Activated CD4-positive, alpha-beta T cell treated with anti-CD3 and anti-CD28 coated beads, Interleukin-2, amount 50 U/mL, for 24 hours (primary cell): ENCODE measurements around the gene UQCR11.
A peak's percentile ranks its signal among the peaks of the same experiment; 100 is the strongest.

Experiments used
- DNase-seq, 2 donors: peaks; one replicate each; pipeline ENCODE4 v3.0.0-alpha.2; 2020; ENCODE audit warnings: low read depth in 1 of 2, low spot score in 1 of 2

UQCR11 gene

DNA sequence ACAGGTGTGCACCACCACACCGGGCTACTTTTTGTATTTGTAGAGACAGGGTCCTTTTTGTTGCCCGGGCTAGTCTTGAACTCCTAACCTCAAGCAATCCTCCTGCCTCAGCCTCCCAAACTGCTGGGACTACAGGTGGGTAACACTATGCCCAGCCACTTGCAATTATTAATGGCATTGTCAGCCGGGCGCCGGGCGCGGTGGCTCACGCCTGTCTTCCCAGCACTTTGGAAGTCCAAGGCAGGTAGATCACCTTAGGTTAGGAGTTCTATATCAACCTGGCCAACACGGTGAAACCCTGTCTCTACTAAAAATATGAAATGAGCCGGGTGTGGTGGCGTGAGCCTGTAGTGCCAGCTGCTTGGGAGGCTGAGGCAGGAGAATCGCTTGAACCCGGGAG lies 34.4 kb downstream of the UQCR11 start:
- DNase-seq: no peak

DNA sequence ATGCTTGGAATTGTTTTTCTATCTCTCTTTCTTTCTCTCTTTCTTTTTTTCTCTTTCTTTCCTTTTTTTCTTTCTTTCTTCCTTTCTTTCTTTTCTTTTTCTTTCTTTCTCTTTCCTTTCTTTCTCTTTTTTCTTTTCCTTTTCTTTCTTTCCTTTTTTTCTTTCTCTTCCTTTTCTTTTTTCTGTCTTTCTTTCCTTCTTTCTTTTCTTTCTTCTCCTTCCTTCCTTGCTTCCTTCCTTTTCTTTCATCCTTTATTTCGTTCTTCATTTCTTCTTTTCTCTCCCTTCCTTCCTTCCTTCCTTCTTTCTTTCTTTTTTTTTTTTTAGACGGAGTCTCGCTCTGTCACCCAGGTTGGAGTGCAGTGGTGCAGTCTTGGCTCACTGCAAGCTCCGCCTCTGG lies 35.3 kb downstream of the UQCR11 start:
- DNase-seq: no peak

DNA sequence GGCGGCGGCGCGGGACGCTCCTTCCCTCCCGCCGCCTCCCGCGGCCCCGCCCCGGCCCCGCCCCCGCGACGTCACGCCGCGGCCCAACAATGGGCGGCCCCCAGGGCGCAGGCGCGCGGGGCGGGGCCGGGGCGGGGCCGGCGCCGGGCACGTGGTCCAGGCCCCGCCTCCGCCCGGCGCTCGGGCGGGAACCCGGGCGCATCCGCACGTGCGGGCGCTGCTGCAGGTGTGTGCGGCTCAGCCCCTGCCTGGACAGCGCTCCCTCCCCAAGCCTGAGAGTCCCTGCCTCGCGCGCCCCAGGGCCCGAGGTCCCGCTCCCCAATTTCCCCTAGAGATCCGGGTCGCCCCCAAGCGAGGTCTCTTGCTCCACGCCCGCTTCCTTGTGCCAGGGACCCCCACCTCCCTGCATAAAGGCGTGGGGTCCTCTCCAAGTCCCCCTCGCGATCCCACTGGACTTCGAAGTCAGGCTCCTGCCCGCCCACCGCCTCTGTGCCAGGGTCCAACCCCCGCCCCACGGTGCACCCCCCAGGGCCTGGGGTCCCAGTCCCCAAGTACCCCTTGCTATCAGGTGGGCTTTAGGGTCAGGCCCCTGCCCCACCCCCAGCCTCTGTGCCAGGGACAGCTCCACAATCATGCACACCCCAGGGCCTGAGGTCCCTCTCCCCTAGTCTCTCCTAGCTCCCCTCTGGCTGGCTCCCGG lies 36.8 kb downstream of the UQCR11 start, which contains the start of gene MEX3D:
TSS of gene MEX3D (minus strand) at position 6 of the 700 bp plus-strand sequence. CDS start 267 bp downstream, outside the sequence.
- peak; percentile 63 to 72 for DNase-seq

DNA sequence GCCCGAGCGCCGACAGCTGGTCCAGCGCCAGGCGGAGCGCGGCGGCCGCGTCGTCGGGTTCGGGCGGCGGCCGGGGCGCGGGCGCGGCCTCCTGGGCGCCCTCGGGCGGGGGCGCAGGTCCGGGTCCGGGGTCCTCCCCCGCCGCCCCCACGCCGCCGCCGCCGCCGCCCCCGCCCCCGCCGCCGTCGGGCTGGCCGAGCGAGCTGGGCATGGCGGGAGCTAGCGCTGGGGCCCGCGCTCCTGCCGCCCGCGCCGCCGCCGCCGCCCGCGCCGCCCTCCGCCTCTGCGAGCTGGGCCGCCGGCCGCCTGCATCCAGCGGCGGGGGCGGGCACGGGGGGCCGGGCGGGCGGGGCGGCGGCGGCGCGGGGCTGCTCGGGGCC lies 37.4 kb downstream of the UQCR11 start:
- no peak for DNase-seq

DNA sequence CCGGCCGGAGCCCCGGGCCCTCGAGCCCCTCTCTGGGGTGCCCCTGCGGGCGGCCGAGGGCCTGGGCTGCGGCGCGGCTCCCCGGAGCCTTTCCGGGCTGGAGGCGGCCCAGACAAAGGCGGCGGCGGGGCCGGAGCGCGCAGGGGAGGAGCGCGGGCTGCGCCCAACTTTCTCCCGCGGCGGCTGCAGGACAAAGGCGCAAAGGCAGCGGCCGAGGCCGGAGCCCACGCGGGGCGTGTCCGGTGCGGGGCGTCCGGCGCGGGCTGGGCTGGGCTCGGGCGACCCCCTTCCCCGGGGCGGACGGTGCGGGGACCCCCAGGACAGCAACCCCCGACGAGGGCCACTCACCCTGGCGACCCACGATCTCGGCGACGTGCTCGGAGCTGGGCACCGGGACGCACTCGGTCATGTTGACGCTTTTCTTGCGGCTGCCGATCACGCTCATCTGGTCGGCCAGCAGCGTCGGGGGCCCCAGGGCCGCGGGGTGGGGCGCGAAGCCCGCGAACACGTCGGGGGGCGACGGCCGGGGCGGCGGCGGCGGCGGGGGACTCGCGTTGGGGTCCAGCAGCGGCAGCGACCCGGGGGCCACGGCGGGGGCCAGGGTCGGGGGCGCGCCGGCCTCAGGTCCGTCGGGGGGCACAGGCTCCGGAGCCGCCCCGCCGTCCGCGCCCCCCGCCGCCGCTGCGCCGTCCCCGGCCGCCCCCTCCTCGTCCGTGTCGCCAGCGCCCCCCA lies 38.0 kb downstream of the UQCR11 start:
- no peak for DNase-seq

DNA sequence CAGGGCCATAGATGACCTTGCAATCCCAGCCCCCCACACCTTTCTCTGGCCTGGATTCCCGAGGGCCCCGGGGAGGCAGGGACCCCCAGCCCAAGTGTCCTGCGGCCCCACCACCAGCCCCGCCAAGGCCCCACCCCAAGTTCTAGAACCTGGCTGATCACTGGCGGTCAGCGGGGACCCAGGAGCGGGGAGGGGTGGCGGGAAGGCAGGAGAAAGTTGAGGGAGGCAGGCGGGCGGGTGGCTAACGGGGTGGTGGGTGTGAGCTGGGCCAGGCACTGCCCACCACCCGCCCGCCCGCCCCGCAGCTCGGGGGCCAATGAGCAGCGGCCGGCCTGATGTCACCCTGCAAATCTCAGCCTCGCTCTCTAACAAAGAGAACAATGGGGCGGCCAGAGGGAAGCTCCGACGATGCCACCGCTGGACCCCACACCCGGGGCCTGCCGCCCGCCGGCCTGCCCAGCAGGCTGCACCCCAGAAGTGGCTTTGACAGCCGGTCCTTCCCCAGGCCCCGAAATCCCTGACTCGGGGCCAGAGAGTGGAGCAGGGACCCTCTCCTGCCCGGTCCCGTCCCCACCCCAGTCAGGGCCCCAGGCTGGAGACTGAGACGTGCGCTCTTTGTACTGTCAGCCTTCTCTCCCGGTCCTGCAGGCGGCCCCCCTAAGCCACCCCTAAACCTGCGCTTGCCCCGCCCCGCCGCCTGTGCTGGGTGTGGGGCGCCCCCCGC lies 38.7 kb downstream of the UQCR11 start:
- no peak for DNase-seq

DNA sequence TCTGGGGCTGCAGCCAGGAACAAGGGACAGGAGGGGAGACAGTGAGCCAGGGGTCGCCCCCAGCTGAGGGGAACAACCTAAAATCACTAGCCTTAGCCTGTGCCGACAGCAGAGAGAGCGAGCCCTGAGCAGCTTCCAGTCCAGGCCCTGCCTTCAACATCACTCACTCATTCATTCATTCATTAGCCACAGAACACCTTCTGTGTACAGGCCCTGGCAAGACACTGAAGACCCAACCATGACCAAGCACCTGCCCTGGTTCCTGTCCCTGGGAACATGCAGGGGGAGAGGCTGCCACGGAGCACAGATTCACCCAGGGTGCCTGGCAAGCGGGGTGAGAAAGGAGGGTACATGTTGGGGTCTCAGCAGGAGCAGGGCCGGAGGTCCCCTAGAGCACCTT lies 42.0 kb downstream of the UQCR11 start:
- DNase-seq: no peak

DNA sequence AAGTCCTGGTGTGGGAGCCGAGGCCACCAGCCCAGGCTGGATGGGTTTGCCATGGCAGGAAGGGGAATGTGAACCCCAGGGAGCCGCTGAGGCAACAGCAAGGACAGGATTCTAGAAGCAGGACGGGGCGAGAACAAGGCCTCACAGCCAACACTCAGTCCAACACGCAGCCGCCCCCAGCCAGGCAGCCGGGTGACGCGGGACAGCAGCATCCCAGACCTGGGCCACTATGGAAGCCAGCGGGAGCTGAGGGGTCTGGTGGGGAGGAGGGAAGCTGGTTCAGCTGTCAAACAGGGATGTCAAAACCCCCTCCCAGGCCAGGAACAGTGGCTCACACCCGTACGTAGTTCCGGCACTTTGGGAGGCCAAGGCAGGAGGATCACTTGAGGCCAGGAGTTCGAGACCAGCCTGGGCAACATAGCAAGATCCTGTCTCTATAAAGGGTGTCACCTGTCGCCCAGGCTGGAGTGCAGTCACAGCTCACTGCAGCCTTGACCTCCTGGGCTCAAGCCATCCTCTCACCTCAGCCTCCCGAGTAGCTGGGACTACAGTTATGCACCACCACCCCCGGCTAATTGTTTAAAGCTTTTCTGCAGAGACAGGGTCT lies 43.9 kb downstream of the UQCR11 start:
- no peak for DNase-seq

DNA sequence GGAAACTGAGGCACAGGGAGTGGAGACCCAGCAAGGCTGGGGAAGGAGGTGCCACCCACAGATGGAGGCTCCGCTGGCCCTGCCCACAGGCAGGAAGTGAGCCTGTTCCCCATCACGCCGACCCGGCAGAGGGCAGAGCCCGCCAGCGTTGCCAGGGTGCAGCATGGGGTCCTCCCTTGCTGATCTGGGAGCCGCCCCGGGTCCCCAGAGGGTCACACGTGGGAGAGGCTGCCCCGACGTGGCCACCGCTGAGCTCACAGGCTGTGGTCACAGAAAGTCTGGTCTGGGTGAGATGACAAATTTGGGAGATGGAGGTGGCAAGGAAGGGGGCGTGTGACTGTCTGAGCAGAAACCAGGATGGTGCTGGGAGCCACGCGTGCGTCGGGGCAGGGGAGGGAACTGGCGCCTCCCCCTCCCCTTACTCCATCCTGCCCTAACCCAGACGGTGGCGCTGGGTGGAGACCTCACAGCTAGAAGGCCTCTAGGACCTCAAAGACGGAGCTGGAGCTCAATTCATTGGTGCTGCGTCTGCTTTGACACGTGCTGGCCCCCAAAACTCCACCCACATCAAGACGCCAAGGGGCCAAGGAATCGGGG lies 44.9 kb downstream of the UQCR11 start:
- no peak for DNase-seq

DNA sequence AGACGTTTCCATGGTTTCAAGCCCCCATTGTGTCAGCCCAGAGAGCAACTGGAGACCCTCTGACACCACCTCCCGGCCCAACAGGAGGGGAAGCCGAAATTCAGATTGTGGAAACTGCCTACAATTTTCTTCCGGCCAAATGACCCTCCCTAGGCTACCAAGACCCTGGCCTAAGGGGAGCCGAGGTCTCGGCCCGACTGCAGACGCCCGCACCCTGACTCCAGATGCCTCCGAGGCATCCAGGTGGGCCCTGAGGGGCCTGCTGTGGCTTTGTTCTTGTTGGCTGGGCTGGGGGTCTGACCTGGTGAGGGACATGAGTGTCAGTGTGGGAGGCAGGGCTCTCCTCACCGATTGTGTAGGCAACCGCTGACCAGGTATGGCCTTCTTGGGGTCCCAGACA lies 46.7 kb downstream of the UQCR11 start:
- DNase-seq: no peak

DNA sequence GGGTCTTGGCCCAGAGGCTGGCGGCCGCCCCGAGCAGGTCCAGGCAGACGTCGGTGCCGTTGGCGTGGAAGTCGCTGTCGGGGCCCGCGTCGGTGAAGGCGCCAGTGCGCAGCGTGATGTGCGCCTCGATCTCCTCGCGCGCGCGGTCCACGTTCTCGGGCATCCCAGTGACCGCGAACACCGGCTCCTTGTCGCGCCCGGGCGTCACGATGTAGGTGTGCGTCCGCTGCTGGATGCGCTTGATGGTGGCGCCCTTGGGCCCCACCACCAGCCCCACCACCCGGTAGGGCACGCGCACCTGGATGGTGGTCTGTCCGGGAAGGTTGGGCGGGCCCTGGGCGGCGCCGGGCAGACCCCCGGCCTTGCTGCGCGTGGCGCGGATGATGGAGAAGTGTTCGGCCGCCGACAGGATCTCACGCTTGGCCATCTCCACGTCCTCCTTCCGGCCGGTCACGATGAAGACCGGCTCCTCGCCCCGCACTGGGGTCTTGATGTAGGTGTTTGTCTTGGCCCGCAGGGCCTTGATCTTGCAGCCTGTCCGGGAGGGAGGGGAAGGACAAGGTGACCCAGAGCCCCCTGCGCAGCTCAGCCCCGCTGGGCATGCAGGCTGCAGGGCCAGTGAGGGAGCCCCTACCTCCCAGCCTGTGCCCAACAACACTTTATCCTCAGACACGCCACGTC lies 48.7 kb downstream of the UQCR11 start:
- no peak for DNase-seq

DNA sequence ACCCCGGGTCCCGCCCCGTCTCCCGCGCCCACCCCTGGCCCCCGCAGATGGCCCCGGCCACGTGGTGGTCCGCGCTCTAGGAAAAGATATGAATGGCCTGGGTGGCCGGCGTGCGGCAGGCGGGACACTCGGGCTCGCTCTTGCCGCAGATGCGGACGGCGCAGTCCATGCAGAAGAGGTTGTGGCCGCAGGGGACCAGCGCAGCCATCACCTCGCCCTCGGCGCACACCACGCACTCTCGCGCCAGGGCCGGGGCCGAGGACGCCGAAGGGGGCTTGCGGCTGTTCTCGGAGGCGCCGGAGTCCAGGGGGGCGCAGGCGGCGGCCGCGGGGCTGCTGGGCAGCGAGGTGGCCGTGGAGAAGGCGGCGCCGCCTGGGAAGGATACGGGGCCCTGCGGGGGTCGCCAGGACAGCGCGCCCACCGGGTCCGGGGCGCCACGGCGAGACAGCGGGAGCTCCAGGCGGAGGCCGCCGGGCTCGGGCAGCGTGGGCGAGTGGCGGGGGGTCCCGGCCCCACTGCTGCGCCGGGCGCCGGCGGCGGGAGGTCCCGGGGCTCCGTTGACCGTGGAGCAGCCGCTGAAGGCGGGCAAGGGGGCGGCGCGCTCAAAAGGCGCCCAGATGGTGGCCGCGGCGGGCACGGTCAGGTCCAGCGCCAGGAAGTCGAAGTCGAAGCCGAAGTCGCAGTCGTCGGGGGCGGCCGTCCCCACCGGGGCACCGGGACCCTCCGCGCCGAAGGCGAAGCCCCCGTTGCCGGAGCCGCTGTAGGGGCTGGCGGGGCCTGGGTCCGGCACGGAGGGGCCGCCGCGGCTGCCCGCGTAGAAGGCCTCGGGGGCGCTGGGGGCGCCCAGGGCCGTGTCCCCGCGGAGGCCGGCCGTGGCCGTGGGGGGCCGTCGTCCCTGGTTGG lies 49.5 kb downstream of the UQCR11 start:
- no peak for DNase-seq

DNA sequence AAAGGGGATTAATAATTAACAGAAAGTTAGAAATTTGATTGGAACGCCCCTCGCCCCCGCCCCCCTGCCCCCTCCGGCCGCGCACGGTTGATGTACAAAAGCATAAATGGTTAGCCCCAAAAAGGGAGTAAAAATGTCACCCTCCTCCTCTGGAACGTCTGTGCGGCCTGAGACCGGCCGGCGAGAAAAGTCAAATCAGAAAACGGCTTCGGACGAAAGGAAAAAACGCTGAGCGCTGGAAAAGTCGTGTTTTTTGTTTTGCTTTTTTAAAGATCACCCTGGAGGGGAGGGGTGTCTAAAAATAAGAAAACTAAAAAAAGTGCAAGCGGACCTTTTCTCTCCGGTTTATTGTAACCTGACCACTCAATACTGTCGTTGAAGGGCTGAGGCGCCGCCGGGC lies 50.3 kb downstream of the UQCR11 start:
- DNase-seq: no peak

DNA sequence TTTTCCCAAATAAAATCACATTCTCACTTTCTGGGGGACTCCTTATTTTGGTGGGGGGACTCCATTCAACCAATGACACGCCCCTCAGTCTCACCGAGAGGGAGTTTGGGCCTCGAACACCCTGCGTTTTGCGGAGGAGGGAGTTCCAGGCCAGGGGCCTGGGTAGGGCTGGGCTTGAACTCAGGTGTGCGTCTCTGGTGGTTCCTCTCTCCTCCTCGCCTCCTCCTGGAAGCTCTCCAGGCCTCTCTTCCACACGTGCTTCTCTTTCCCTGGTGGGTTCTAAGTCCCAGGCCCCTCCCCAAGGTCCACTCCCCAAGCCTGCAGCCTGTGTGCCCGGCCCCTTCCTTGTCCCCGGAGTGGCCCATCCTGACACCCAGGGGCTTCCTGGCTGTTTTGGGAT lies 51.8 kb downstream of the UQCR11 start:
- DNase-seq: no peak

DNA sequence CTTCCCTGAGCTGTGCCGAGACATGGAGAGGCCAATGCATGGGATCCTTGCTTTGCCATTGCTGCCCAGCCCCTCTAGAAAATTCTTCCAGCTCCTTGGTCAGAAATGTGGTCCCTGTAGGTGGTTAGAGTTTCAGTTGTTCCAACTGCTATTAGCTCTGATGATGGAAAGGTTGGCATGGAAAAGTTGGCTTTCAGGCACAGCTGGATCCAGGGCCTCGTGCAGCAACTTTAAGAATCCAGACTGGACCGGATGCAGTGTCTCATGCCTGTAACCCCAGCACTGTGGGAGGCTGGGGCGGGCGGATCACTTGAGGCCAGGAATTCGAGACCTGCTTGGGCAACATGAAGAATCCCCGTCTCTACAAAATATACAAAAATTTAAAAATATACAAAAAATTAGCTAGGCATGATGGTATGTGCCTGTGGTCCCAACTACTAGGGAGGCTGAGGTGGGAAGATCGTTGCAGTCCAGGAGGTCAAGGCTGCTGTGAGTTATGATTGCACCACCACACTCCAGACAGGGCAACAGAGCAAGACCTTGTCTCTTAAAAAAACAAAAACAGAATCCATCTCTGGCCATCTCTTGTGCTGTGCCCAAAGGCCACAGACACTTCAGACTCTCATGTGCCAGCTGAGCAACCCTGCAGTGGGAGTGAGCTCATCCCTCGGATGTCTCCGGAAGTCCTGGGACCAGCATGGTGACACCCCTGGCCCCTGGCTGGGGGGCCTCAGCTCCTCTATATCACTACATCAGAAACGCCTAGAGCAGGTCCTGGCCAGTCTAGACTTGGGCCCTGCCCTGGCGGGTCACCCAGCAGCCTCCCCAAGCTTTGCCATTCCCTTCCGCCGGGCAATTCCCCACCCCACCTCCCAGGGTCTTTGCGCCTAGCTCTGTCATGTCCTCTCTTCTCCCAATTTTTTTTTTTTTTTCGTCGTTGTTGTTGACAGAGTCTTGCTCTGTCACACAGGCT lies 53.9 kb downstream of the UQCR11 start:
- no peak for DNase-seq

DNA sequence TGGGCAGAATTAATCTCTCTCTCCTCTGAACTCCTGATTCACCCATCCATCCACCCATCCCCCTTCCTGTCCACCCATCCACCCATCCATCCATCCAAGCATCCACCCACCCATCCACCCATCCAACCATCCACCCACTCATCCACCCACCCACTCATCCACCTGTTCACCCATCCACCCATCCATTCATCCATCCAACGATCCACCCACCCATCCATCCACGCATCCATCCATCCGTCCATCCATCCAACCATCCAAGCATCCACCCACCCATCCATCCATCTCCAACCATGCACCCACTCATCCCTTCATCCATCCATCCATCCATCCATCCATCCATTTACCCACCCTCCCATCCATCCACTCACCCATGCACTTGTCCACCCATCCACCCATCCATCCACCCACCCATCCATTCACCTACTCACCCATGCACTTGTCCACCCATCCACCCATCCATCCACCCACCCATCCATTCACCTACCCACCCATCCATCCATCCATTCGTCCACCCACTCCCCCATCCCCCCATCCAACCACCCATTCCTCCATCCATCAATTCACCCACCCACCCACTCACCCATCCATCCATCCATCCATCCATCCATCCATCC lies 55.8 kb downstream of the UQCR11 start:
- no peak for DNase-seq
